Upper lobe of left lung (tissue), 6 donors: ENCODE measurements around the gene GNG8. TPM values are rescaled to one million over a fixed set of nuclear protein-coding genes. Genes with fewer than 3 reads are reported as not detected.

Source experiments
- ATAC-seq, 2 donors: fragments of 200-7000 bp; cut with Tn5 transposase; one replicate each; pipeline ENCODE4 v1.9.1; 2022; ENCODE audit warnings: mild to moderate bottlenecking in 2 of 2, moderate library complexity in 2 of 2; ENCODE audit not compliant: low FRiP score in 2 of 2
- DNase-seq, 2 donors: peaks; one replicate each; pipeline ENCODE4 v3.0.0-alpha.2; 2019 to 2020
- H3K27ac ChIP-seq, 4 donors: fragments of 200-600 bp; sonication (generic); one replicate each; pipeline ENCODE4 v1.5.1; 2016 to 2019
- H3K27me3 ChIP-seq, 4 donors: fragments of 200-600 bp; sonication (generic); one replicate each; pipeline ENCODE4 v1.5.1; 2017 to 2019
- H3K36me3 ChIP-seq, 4 donors: fragments of 200-600 bp; sonication (generic); one replicate each; pipeline ENCODE4 v1.5.1; 2016 to 2019
- H3K4me1 ChIP-seq, 4 donors: fragments of 200-600 bp; sonication (generic); one replicate each; pipeline ENCODE4 v1.5.1; 2018 to 2019
- H3K4me3 ChIP-seq, 4 donors: fragments of 200-600 bp; sonication (generic); one replicate each; pipeline ENCODE4 v1.5.1; 2017 to 2019; ENCODE audit warnings: mild to moderate bottlenecking in 2 of 4, moderate library complexity in 1 of 4
- H3K9me3 ChIP-seq, 4 donors: fragments of 200-600 bp; sonication (generic); one replicate each; pipeline ENCODE4 v1.5.1; 2018 to 2019
- CTCF ChIP-seq, 6 experiments: fragments of 450-650 bp in 4 of 6; fragments of 200-600 bp in 2 of 6; sonication (generic) in 2 of 6; IDR thresholded peaks; one replicate each; pipeline ENCODE4 v1.5.1; 2016 to 2019; ENCODE audit warnings: antibody characterized with exemption in 6 of 6
- EP300 ChIP-seq, 4 donors: sonication (generic); formaldehyde crosslinking; IDR thresholded peaks; one replicate each; pipeline ENCODE4 v1.5.1; 2017; ENCODE audit warnings: antibody characterized with exemption in 4 of 4, control low read depth in 2 of 4
- POLR2A ChIP-seq, 4 donors: fragments of 450-650 bp; IDR thresholded peaks; one replicate each; pipeline ENCODE4 v1.5.1; 2016 to 2017; ENCODE audit warnings: antibody characterized with exemption in 4 of 4, mild to moderate bottlenecking in 2 of 4
- POLR2AphosphoS5 ChIP-seq, 2 donors: sonication (generic); formaldehyde crosslinking; IDR thresholded peaks; one replicate each; pipeline ENCODE4 v1.5.1; 2017; ENCODE audit warnings: antibody characterized with exemption in 2 of 2
- WGBS, 2 donors: methylation state at CpG; one replicate each; pipeline ENCODE4 v1.1.5; 2017 to 2018; 5-methylcytosine and 5-hydroxymethylcytosine counted together
- total RNA-seq, 6 donors: library from RNA; depleted of rRNA in 4 of 6; stranded (reverse); fragments of >200 nt in 4 of 6; gene quantifications; one replicate each; pipeline versions ENCODE4 v1.1.0 to v1.2.1, GENCODE V29; 2016 to 2021
- donor health status: DM: no; HTN: no; CAD: no; lungs with moderate emphysema.
- donor health status: DM: no; HTN: yes; CAD: no; lungs with severe emphysema.

GNG8 gene
- total RNA-seq, 6 donors from 2014 or later: not detected

- peak overlapping the region; percentile 8 to 47 (median 32) for H3K4me3 ChIP-seq
- DNase-seq (no peak), ATAC-seq (no peak)
- H3K36me3 ChIP-seq: no peaks in the 10 kb centered on the region
- peak overlapping the region; percentile 63 to 88 (median 80) for H3K27ac ChIP-seq
- no peaks in the 10 kb centered on the region for H3K9me3 ChIP-seq
- peaks cover 33 to 40% (median 36%) of the 10 kb centered on the region in 4 donors for H3K4me1 ChIP-seq
- 85 to 87% methylated on average over 9 to 16 of the region's 35 CpGs for WGBS, 2 donors
- no peak for TF ChIP-seq CTCF (IDR thresholded peaks at IDR 0.05)
- H3K27me3 ChIP-seq: no peaks in the 10 kb centered on the region
These were observed 12.0 kb downstream of the GNG8 start for GRCh38 chr19:46623915-46624502.

- H3K27me3 ChIP-seq: no peaks in the 10 kb centered on the region
- WGBS, 2 donors: 58 to 60% methylated on average over 7 of the region's 7 CpGs
- no peaks in the 10 kb centered on the region for H3K9me3 ChIP-seq
- peak overlapping the region in 3 of 4 donors; percentile 29 to 47 (median 34) for H3K4me3 ChIP-seq
- H3K27ac ChIP-seq: peak overlapping the region; percentile 36 to 88 (median 80)
- no peaks in the 10 kb centered on the region for H3K36me3 ChIP-seq
- DNase-seq (no peak), ATAC-seq (no peak)
- H3K4me1 ChIP-seq: peaks cover 46 to 48% (median 47%) of the 10 kb centered on the region in 4 donors
- no peak for TF ChIP-seq CTCF (IDR thresholded peaks at IDR 0.05)
These were observed 13.9 kb downstream of the GNG8 start for GRCh38 chr19:46622118-46622446.

- no peaks in the 10 kb centered on the region for H3K9me3 ChIP-seq
- DNase-seq (no peak), ATAC-seq (no peak)
- no peaks in the 10 kb centered on the region for H3K36me3 ChIP-seq
- H3K4me1 ChIP-seq: peaks cover 46 to 48% (median 48%) of the 10 kb centered on the region in 4 donors
- peak overlapping the region; percentile 36 to 88 (median 80) for H3K27ac ChIP-seq
- TF ChIP-seq POLR2AphosphoS5 (IDR thresholded peaks at IDR 0.05) (no peak), POLR2A (IDR thresholded peaks at IDR 0.05) (no peak), CTCF (IDR thresholded peaks at IDR 0.05) (no peak), EP300 (IDR thresholded peaks at IDR 0.05) (no peak)
- H3K4me3 ChIP-seq: peak overlapping the region in 3 of 4 donors; percentile 29 to 47 (median 34)
- WGBS, 2 donors: 74 to 80% methylated on average over 17 to 32 of the region's 32 CpGs
- no peaks in the 10 kb centered on the region for H3K27me3 ChIP-seq
These were observed 14.5 kb downstream of the GNG8 start for GRCh38 chr19:46621191-46622117.

GRCh38 chr19:46620716-46621115 lies 15.3 kb downstream of the GNG8 start:
- DNase-seq (no peak), ATAC-seq (no peak)
- H3K4me3 ChIP-seq: peak overlapping the region in 1 of 4 donors; percentile 47
- H3K27ac ChIP-seq: peak overlapping the region; percentile 36 to 88 (median 80)
- no peaks in the 10 kb centered on the region for H3K36me3 ChIP-seq
- TF ChIP-seq EP300 (IDR thresholded peaks at IDR 0.05) (no peak), POLR2AphosphoS5 (IDR thresholded peaks at IDR 0.05) (no peak), POLR2A (IDR thresholded peaks at IDR 0.05) (no peak), CTCF (IDR thresholded peaks at IDR 0.05) (no peak)
- no peaks in the 10 kb centered on the region for H3K27me3 ChIP-seq
- WGBS, 2 donors: 34 to 60% methylated on average over 6 of the region's 6 CpGs
- peaks cover 39 to 42% (median 41%) of the 10 kb centered on the region in 4 donors for H3K4me1 ChIP-seq
- no peaks in the 10 kb centered on the region for H3K9me3 ChIP-seq
